HL-60/S4 treated with phorbol 12-myristate 13-acetate at 8.2 ng/mL for 4 days and 3 days (cell line): ENCODE results near the gene KIR2DL3.
"Not testable (repeated sequence)": the region's sequence is repeated elsewhere in the genome, so short reads cannot be mapped to it uniquely, and the experiment has no call there.

Experiments
- in situ Hi-C: fragments of 300-500 bp; cut with MboI; formaldehyde crosslinking; loops from 2 replicates; pipeline ENCODE4 v1.15.0; 2022; ENCODE audit warnings: low sequenced_read_pairs

The KIR2DL3 gene

DNA sequence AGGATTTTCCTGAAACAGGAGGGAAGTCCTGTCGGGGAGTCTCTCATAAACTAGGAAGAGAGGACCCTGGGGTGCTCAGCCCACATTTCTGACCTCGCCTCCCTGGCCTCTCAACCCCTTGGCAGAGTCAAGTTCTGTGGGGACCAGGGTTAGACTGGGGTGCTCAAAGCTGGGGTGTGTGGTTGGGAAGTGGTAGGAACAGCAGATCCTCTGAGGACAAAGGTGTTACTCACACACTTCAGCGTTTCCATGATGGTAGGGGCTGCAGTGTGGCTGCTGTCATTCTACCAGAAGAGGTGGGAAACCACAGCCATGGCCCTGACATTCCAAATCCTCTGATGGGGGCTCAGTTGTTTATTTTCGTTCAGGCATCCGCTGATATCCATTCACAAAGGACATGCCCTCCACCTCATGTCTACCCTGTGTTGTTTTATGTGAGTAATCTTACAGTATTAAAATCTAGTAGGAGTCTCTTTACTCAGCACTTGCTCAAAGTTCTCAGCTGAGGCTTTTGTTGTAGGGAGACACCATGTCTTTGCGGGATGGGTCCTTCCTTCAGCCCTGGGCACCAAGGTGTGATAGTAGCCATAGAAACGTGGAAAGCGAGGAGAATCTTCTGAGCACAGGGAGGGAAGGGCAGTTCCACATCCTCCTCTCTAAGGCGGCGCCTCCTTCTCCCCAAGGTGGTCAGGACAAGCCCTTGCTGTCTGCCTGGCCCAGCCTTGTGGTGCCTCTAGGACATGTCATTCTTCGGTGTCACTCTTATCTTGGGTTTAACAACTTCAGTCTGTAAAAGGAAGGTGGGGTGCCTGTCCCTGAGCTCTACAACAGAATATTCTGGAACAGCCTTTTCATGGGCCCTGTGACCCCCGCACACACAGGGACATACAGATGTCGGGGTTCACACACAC lies 1.5 kb downstream of the KIR2DL3 start:
- in situ Hi-C loops, result no loop called here

DNA sequence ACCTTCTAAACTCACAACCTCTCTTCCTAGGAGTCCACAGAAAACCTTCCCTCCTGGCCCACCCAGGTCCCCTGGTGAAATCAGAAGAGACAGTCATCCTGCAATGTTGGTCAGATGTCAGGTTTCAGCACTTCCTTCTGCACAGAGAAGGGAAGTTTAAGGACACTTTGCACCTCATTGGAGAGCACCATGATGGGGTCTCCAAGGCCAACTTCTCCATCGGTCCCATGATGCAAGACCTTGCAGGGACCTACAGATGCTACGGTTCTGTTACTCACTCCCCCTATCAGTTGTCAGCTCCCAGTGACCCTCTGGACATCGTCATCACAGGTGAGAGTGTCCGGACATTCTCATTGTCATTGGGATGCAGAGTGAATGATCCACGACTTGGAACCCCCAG lies 3.6 kb downstream of the KIR2DL3 start:
- in situ Hi-C loops, result not testable (repeated sequence)

DNA sequence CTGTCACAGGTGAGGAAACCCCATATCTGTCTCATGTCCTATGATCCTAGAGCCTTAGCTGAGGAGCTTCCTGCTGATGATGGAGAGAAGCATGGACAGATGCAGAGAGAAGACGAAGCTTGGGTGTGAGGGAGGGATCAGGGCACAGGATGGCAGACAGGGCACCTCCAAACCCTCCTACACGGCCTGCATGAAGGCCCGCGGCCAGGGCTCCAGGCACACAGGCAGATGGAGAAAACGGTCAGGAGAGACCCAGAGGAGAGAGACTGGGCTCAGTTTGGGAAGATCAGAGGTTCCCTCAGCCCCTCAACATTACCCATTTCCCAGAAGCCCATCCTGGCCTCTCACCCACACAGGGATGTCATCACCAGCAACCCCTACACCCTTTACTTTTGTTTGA lies 5.8 kb downstream of the KIR2DL3 start:
- in situ Hi-C loops, result not testable (repeated sequence)

DNA sequence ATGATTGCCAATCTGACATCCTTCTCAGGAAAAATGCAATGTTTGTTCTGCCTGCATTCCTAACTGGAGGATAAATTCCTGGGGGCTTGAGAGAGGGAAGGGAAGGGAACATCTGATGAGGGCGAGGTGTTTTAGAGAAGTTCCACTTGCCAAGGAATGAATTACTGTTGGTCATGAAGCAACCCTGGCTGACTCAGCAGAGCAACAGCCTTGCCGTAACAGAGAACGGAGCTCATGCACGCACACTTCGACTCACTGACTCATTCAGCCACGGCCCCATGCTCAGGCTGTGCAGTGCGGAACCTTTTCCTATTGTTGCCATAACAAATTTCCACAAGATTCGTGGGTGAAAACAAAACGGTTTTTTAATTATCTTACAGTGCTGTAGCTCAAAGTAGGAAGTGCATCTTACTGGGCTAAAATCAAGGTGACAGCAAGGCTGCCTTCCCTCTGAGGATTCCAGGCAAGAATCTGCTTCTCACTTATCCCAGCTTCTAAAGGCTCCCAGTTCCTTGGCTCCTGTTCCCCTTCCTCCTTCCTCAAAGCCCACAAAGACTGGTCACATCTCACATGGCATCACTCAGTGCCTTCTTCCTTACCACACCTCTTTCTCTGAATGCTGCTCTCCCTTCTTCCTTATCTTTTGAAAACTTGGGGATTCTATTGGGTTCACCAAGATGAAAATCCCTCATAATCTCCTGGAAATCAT lies 9.5 kb downstream of the KIR2DL3 start:
- in situ Hi-C loops, result not testable (repeated sequence)

DNA sequence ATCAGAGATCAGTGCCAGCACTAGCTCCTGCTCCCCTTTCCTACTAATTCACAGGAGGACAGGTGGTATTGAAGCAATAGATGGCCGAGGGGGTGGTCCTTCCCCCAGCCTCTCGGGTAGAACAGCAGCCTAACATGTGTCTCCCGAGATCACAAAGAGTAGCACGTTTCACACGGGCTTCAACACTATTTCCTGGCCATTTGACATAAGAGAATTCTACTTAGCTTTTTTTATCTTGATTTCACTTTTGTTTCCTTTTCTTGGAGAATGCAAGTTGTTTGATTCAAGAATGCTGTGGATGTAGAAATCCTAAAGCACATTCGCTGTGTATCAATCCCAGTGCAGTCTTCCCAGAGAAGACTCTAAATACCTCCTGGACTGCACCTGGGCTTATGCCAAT lies 12.0 kb downstream of the KIR2DL3 start:
- in situ Hi-C loops, result not testable (repeated sequence)

DNA sequence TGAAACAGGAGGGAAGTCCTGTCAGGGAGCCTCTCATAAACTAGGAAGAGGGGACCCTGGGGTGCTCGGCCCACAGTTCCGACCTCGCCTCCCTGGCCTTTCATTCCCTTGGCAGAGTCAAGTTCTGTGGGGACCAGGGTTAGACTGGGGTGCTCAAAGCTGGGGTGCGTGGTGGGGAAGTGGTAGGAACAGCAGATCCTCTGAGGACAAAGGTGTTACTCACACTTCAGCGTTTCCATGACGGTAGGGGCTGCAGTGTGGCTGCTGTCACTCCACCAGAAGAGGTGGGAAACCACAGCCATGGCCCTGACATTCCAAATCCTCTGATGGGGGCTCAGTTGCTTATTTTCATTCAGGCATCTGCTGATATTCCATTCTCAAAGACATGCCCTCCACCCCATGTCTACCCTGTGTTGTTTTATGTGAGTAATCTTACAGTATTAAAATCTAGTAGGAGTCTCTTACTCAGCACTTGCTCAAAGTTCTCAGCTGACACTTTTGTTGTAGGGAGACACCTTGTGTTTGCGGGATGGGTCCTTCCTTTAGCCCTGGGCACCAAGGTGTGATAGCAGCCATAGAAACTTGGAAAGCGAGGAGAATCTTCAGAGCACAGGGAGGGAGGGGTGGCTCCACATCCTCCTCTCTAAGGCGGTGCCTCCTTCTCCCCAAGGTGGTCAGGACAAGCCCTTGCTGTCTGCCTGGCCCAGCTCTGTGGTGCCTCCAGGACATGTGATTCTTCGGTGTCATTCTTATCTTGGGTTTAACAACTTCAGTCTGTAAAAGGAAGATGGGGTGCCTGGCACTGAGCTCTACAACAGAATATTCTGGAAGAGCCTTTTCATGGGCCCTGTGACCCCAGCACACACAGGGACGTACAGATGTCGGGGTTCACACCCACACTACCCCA lies 18.1 kb downstream of the KIR2DL3 start:
- in situ Hi-C loops, result not testable (repeated sequence)

DNA sequence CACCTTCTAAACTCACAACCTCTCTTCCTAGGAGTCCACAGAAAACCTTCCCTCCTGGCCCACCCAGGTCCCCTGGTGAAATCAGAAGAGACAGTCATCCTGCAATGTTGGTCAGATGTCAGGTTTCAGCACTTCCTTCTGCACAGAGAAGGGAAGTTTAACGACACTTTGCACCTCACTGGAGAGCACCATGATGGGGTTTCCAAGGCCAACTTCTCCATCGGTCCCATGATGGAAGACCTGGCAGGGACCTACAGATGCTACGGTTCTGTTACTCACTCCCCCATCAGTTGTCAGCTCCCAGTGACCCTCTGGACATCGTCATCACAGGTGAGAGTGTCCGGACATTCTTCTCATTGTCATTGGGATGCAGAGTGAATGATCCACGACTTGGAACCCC lies 20.3 kb downstream of the KIR2DL3 start:
- in situ Hi-C loops, result not testable (repeated sequence)

DNA sequence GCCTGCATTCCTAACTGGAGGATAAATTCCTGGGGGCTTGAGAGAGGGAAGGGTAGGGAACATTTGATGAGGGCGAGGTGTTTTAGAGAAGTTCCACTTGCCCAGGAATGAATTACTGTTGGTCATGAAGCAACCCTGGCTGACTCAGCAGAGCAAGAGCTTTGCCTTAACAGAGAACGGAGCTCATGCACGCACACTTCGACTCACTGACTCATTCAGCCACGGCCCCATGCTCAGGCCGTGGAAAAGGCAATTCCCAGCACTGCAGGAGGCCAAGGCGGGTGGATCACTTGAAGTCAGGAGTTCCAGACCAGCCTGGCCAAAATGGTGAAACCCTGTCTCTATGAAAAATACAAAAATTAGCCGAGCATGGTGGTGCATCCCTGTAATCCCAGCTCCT lies 25.9 kb downstream of the KIR2DL3 start:
- in situ Hi-C loops, result not testable (repeated sequence)

DNA sequence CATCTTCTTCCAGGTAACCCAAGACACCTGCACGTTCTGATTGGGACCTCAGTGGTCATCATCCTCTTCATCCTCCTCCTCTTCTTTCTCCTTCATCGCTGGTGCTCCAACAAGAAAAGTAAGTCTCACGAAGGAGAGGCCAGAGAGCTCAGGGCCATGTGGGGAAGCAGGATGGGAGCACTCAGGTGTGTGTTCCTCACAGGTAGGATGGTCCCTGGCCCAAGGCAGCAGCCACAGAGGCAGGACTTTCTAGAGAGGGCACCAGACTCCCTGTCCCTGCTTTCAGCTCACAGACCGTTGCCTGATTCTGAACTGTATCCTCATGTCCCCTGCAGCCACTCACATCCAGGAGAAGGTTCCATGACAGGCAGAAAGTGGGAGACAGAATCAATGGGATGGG lies 28.2 kb downstream of the KIR2DL3 start:
- in situ Hi-C loops, result not testable (repeated sequence)

DNA sequence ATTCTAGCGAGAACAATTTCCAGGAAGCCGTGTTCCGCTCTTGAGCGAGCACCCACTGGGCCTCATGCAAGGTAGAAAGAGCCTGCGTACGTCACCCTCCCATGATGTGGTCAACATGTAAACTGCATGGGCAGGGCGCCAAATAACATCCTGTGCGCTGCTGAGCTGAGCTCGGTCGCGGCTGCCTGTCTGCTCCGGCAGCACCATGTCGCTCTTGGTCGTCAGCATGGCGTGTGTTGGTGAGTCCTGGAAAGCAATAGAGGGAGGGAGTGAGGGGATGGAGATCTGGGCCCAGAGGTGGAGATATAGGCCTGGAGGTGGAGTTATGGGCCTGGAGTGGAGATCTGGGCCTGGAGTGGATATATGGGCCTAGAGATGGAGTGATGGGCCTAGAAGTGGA lies 31.3 kb downstream of the KIR2DL3 start, which contains the start of gene KIR2DL1:
TSS of gene KIR2DL1 (plus strand) at position 148 of the 400 bp plus-strand sequence. CDS start at position 206, 58 bp downstream.
- in situ Hi-C loops, result not testable (repeated sequence)

DNA sequence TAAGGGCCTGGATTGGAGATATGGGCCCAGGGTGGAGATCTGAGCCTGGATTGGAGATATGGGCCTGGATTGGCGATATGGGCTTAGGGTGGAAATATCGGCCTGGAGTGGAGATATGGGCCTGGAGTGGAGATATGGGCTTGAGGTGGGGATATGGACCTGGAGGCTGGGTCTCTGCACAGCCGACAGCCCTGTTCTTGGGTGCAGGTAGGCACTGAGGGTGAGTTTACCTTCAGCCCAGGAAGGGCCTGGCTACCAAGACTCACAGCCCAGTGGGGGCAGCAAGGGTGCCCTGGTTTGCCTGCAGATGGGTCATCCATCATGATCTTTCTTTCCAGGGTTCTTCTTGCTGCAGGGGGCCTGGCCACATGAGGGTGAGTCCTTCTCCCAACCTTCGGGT lies 32.2 kb downstream of the KIR2DL3 start:
- in situ Hi-C loops, result not testable (repeated sequence)

DNA sequence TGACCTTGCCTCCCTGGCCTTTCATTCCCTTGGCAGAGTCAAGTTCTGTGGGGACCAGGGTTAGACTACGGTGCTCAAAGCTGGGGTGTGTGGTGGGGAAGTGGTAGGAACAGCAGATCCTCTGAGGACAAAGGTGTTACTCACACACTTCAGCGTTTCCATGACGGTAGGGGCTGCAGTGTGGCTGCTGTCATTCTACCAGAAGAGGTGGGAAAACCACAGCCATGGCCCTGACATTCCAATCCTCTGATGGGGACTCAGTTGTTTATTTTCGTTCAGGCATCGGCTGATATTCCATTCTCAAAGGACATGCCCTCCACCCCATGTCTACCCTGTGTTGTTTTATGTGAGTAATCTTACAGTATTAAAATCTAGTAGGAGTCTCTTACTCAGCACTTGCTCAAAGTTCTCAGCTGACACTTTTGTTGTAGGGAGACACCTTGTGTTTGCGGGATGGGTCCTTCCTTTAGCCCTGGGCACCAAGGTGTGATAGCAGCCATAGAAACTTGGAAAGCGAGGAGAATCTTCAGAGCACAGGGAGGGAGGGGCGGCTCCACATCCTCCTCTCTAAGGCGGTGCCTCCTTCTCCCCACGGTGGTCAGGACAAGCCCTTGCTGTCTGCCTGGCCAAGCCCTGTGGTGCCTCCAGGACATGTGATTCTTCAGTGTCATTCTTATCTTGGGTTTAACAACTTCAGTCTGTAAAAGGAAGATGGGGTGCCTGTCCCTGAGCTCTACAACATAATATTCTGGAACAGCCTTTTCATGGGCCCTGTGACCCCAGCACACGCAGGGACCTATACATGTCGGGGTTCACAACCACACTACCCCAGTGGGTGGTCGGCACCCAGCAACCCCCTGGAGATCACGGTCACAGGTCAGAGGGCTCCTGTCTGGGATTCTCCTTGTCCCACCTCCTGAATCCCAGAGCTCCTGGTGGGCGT lies 33.0 kb downstream of the KIR2DL3 start:
- in situ Hi-C loops, result not testable (repeated sequence)

DNA sequence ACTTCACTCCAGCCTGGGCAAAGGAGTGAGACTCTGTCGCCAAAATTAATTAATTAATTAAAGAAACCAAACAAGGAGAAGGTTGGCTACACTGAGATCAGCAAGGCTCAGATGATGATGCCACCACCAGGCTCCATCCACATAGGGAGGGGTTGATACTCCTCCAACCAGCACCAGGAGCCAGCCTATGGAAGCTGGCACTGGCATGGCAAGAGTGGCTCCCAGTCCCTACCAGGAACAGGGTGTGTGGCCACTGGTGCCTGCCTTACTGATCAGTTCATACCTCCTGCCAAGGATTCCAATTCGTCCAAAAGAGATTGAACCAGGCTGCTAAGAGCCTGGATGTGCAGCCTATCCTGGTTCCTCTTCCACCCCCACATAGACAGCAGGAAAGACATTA lies 34.4 kb downstream of the KIR2DL3 start:
- in situ Hi-C loops, result not testable (repeated sequence)

DNA sequence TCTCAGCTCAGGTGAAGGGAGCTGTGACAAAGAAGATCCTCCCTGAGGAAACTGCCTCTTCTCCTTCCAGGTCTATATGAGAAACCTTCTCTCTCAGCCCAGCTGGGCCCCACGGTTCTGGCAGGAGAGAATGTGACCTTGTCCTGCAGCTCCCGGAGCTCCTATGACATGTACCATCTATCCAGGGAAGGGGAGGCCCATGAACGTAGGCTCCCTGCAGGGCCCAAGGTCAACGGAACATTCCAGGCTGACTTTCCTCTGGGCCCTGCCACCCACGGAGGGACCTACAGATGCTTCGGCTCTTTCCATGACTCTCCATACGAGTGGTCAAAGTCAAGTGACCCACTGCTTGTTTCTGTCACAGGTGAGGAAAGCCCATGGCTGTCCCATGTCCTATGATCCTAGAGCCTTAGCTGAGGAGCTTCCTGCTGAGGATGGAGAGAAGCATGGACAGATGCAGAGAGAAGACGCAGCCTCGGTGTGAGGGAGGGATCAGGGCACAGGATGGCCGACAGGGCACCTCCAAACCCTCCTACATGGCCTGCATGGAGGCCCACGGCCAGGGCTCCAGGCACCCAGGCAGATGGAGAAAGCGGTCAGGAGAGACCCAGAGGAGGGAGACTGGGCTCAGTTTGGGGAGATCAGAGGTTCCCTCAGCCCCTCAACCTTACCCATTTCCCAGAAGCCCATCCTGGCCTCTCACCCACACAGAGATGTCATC lies 36.9 kb downstream of the KIR2DL3 start:
- in situ Hi-C loops, result not testable (repeated sequence)

DNA sequence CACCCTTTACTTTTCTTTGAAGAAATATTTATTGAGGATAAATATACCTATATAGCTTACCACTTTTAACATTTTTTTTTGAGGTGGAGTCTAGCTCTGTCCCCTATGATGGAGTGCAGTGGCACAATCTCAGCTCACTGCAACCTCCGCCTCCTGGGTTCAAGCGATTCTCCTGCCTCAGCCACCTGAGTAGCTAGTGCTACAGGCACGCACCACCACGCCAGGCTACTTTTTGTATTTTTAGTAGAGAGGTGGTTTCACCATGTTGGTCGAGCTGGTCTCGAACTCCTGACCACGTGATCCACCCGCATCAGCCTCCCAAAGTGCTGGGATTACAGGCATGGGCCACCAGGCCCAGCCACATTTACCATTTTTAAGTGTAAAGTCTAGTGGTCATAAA lies 37.5 kb downstream of the KIR2DL3 start:
- in situ Hi-C loops, result not testable (repeated sequence)

DNA sequence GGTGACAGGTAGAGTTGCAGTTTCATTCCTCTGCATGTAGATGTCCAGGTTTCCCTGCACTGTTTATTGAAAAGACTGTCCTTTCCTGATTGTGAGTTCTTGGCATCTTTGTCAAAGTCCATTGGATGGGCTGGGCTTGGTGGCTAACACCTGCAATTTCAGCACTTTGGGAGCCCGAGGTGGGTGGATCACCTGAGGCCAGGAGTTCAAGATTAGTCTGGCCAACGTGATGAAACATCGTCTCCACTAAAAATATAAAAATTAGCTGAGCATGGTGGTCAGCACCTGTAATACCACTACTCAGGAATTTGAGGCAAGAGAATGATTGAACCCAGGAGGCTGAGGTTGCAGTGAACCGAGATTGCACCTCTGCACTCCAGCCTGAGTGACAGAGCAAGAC lies 39.5 kb downstream of the KIR2DL3 start:
- in situ Hi-C loops, result not testable (repeated sequence)

DNA sequence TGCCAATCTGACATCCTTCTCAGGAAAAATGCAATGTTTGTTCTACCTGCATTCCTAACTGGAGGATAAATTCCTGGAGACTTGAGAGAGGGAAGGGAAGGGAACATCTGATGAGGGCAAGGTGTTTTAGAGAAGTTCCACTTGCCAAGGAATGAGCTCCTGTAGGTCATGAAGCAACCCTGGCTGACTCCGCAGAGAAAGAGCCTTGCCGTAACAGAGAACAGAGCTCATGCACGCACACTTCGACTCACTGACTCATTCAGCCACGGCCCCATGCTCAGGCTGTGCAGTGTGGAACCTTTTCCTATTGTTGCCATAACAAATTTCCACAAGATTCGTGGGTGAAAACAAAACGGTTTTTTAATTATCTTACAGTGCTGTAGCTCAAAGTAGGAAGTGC lies 40.6 kb downstream of the KIR2DL3 start:
- in situ Hi-C loops, result not testable (repeated sequence)

DNA sequence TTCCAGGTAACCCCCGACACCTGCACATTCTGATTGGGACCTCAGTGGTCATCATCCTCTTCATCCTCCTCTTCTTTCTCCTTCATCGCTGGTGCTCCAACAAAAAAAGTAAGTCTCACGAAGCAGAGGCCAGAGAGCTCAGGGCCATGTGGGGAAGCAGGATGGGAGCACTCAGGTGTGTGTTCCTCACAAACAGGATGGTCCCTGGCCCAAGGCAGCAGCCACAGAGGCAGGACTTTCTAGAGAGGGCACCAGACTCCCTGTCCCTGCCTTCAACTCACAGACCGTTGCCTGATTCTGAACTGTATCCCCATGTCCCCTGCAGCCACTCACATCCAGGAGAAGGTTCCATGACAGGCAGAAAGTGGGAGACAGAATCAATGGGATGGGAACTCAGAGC lies 44.6 kb downstream of the KIR2DL3 start:
- in situ Hi-C loops, result not testable (repeated sequence)

DNA sequence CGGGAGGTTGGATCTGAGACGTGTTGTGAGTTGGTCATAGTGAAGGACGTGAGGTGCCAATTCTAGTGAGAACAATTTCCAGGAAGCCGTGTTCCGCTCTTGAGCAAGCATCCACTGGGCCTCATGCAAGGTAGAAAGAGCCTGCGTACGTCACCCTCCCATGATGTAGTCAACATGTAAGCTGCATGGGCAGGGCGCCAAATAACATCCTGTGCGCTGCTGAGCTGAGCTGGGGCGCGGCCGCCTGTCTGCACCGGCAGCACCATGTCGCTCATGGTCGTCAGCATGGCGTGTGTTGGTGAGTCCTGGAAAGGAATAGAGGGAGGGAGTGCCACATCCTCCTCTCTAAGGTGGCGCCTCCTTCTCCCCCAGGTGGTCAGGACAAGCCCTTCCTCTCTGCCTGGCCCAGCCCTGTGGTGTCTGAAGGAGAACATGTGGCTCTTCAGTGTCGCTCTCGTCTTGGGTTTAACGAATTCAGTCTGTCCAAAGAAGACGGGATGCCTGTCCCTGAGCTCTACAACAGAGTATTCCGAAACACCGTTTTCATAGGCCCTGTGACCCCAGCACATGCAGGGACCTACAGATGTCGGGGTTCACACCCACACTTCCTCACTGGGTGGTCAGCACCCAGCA lies 47.9 kb downstream of the KIR2DL3 start:
- in situ Hi-C loops, result not testable (repeated sequence)
